ENCODE data around the gene EFCAB12. TPM values are rescaled to one million over a fixed set of nuclear protein-coding genes. Genes with fewer than 3 reads are reported as not detected.
A peak's percentile ranks its signal among the peaks of the same experiment; 100 is the strongest.

EFCAB12 gene
- polyA plus RNA-seq, 2 of the 4 experiments (the other 2 are of a cell fraction), result 0.62 to 1.1 TPM

- Histone ChIP-seq H3K4me2 (no peak overlapping the region), H3K4me1 (peaks cover 6% of the 10 kb centered on the region; the same call in 1 of the 3 replicates), H3K9me3 (no peaks in the 10 kb centered on the region), H3K27ac (no peak overlapping the region), H3K4me3 (no peak overlapping the region)
- CTCF ChIA-PET, result interaction anchor here (0.5 to 1.4 kb wide), 5 partner anchors 18 to 96 kb away, joined by 3 read pairs; no protein-coding TSS in a partner anchor
- no peak for TF ChIP-seq RARB (CRISPR knock-in tag; IDR thresholded peaks at IDR 0.05)
- 74% methylated on average over 5 of the region's 7 CpGs for WGBS (ENCODE audit: missing lambda C conversion rate)
- FAIRE-seq (no peak), DNase-seq (ENCODE audit: low read depth in 1 of 2, low spot score in 1 of 2) (no peak), ATAC-seq (no peak)
- POLR2A ChIA-PET, result no interaction called here
Measured at GRCh38 chr3:129403450-129403849, 25.0 kb downstream of the EFCAB12 start.

GRCh38 chr3:129402616-129403015, 25.8 kb downstream of the EFCAB12 start:
- FAIRE-seq, result no peak
- POLR2A ChIA-PET, result no interaction called here
- no peak overlapping the region for H3K27ac ChIP-seq
- no peak for ATAC-seq
- H3K4me3 ChIP-seq, result no peak overlapping the region
- H3K4me2 ChIP-seq, result no peak overlapping the region
- peaks cover 12% of the 10 kb centered on the region for H3K4me1 ChIP-seq
- H3K9me3 ChIP-seq, result no peaks in the 10 kb centered on the region
- WGBS (ENCODE audit: missing lambda C conversion rate), result 89% methylated on average over 4 of the region's 4 CpGs
- DNase-seq (ENCODE audit: low read depth in 1 of 2, low spot score in 1 of 2), result no peak
- CTCF ChIA-PET, result interaction anchor here (1.0 to 1.4 kb wide), 5 partner anchors 19 to 74 kb away, joined by 3 read pairs; no protein-coding TSS in a partner anchor
- no peak for TF ChIP-seq HEYL (CRISPR knock-in tag; IDR thresholded peaks at IDR 0.05)
- no peak for TF ChIP-seq RNF2 (IDR thresholded peaks at IDR 0.05; ENCODE audit: borderline replicate concordance, low read depth)
- TF ChIP-seq KDM5A (IDR thresholded peaks at IDR 0.05), result no peak
- no peak for TF ChIP-seq RARB (CRISPR knock-in tag; IDR thresholded peaks at IDR 0.05)
- no peak for TF ChIP-seq MYC (IDR thresholded peaks at IDR 0.05; ENCODE audit: borderline replicate concordance, low read length)

GRCh38 chr3:129402210-129402609, 26.2 kb downstream of the EFCAB12 start:
- TF ChIP-seq HOXB5 (CRISPR knock-in tag; IDR thresholded peaks at IDR 0.05), result no peak
- no peak for TF ChIP-seq CBX8 (IDR thresholded peaks at IDR 0.05)
- no peak for FAIRE-seq

GRCh38 chr3:129399895-129400357, 28.5 kb downstream of the EFCAB12 start:
- ChIA-PET POLR2A (interaction anchor here (0.6 to 2.2 kb wide), 11 partner anchors 9 to 1950 kb away, joined by 3 to 17 read pairs (median 4); partner anchors contain the start of genes IFT122 and MBD4), CTCF (interaction anchor here (0.8 to 6.6 kb wide), 7 partner anchors 9 to 56 kb away, joined by 3 to 48 read pairs (median 4); no protein-coding TSS in a partner anchor)
- FAIRE-seq, result no peak
- peak overlapping the region; percentile 72 for H3K4me3 ChIP-seq
- peak in 1 of 2 experiments; percentile 53 for DNase-seq (ENCODE audit: low read depth in 1 of 2, low spot score in 1 of 2)
- TF ChIP-seq HOXB5 (CRISPR knock-in tag; IDR thresholded peaks at IDR 0.05) (no peak), PHF8 (IDR thresholded peaks at IDR 0.05; ENCODE audit: borderline replicate concordance, low read depth) (0 out of 2 replicates have a peak, but pooled peaks have one; percentile 26), POLR2A (IDR thresholded peaks at IDR 0.05; ENCODE audit: low read length) (peak; percentile 42), BHLHE40 (IDR thresholded peaks at IDR 0.05; ENCODE audit: low read depth, low read length) (no peak), NFE2L2 (conservative IDR thresholded peaks at IDR 0.05; ENCODE audit: low read length) (no peak), EHF (CRISPR knock-in tag; IDR thresholded peaks at IDR 0.05) (no peak), ZNF302 (CRISPR knock-in tag; IDR thresholded peaks at IDR 0.05) (no peak)
- peaks cover 34% of the 10 kb centered on the region for H3K4me1 ChIP-seq
- H3K9me3 ChIP-seq, result no peaks in the 10 kb centered on the region
- WGBS (ENCODE audit: missing lambda C conversion rate), result 47% methylated on average over 8 of the region's 8 CpGs
- H3K4me2 ChIP-seq, result peak overlapping the region; percentile 96
- H3K27ac ChIP-seq, result peak overlapping the region; percentile 94 to 97
- ATAC-seq, result peak; percentile 14 to 22; a peak in 4 of 6 replicates

More at GRCh38 chr3:129402210-129402609, 26.2 kb downstream of the EFCAB12 start:
- Histone ChIP-seq H3K4me3 (no peak overlapping the region), H3K4me2 (no peak overlapping the region), H3K4me1 (peaks cover 16% of the 10 kb centered on the region), H3K27ac (0 out of 6 replicates have a peak overlapping the region, but pooled peaks of 1 of the 2 experiments have one; percentile 24), H3K9me3 (no peaks in the 10 kb centered on the region)
- ChIA-PET CTCF (interaction anchor here (1.2 to 1.4 kb wide), 3 partner anchors 19 to 28 kb away, joined by 3 read pairs; no protein-coding TSS in a partner anchor), POLR2A (no interaction called here)
- WGBS (ENCODE audit: missing lambda C conversion rate), result 72% methylated on average over 7 of the region's 7 CpGs
- ATAC-seq (no peak), DNase-seq (ENCODE audit: low read depth in 1 of 2, low spot score in 1 of 2) (no peak)

- ChIA-PET CTCF (interaction anchor here (0.6 to 6.6 kb wide), 7 partner anchors 10 to 57 kb away, joined by 3 to 48 read pairs (median 4); no protein-coding TSS in a partner anchor), POLR2A (interaction anchor here (0.6 to 2.2 kb wide), 10 partner anchors 10 to 1951 kb away, joined by 3 to 17 read pairs (median 4); partner anchors contain the start of genes IFT122 and MBD4)
- DNase-seq (ENCODE audit: low read depth in 1 of 2, low spot score in 1 of 2) (peak; percentile 83 to 95), FAIRE-seq (no peak), ATAC-seq (peak; percentile 90 to 93)
- Histone ChIP-seq H3K4me2 (peak overlapping the region; percentile 96), H3K4me1 (peaks cover 34% of the 10 kb centered on the region), H3K4me3 (peak overlapping the region; percentile 72), H3K27ac (peak overlapping the region; percentile 94 to 97), H3K9me3 (no peaks in the 10 kb centered on the region)
- 3% methylated on average over 21 of the region's 25 CpGs for WGBS (ENCODE audit: missing lambda C conversion rate)
- TF ChIP-seq HMGXB4 (CRISPR knock-in tag; IDR thresholded peaks at IDR 0.05; ENCODE audit: borderline replicate concordance) (no peak), CHD4 (IDR thresholded peaks at IDR 0.05; ENCODE audit: borderline replicate concordance) (no peak), BHLHE40 (IDR thresholded peaks at IDR 0.05; ENCODE audit: low read depth, low read length) (no peak), ATOH8 (CRISPR knock-in tag; IDR thresholded peaks at IDR 0.05; ENCODE audit: low read depth) (no peak), MAX (IDR thresholded peaks at IDR 0.05) (peak; percentile 60; the same call in 1 of the 2 replicates), CTCF (IDR thresholded peaks at IDR 0.05) (peak; percentile 67), TP53 (CRISPR knock-in tag; IDR thresholded peaks at IDR 0.05) (no peak), HOXA7 (CRISPR knock-in tag; IDR thresholded peaks at IDR 0.05) (no peak)
Measured at GRCh38 chr3:129399145-129399894, 29.1 kb downstream of the EFCAB12 start.

All from A549 (cell line).